Thyroid gland (tissue), 4 donors: ENCODE results near the gene GLG1.

ENCODE experiments used
- POLR2A ChIP-seq, 2 donors: fragments of 450-650 bp; IDR thresholded peaks; one replicate each; pipeline ENCODE4 v1.6.1; 2017; ENCODE audit warnings: antibody characterized with exemption in 2 of 2, mild to moderate bottlenecking in 2 of 2, moderate library complexity in 1 of 2
- TF ChIP-seq, protein P1 (sequence below), 6 experiments: fragments of 200-600 bp in 3 of 6; fragments of 450-650 bp in 3 of 6; sonication (generic) in 3 of 6; IDR thresholded peaks; one replicate each; pipeline ENCODE4 v1.5.1; 2016 to 2019; ENCODE audit warnings: antibody characterized with exemption in 6 of 6, mild to moderate bottlenecking in 2 of 6, inconsistent platforms in 1 of 6, moderate library complexity in 1 of 6

DNA sequence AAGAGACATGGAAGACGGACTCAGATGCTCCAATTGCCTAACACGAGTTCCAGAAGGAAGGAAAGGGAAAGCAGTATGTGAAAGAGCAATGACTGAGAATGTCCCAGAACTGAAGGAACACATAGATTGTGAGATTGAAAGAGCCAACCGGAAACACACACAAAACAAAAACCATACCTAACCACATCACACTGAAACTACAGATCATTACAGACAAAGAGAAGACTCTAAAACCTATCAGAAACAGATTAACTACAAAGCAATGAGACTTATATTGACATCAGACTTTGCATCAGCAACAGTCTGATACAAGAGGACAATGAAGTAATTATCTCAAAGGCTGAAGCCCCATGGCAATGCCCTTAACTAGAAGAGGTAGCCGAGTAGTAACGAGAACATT is 140.0 kb downstream of the GLG1 start:
- TF ChIP-seq, protein P1, sequence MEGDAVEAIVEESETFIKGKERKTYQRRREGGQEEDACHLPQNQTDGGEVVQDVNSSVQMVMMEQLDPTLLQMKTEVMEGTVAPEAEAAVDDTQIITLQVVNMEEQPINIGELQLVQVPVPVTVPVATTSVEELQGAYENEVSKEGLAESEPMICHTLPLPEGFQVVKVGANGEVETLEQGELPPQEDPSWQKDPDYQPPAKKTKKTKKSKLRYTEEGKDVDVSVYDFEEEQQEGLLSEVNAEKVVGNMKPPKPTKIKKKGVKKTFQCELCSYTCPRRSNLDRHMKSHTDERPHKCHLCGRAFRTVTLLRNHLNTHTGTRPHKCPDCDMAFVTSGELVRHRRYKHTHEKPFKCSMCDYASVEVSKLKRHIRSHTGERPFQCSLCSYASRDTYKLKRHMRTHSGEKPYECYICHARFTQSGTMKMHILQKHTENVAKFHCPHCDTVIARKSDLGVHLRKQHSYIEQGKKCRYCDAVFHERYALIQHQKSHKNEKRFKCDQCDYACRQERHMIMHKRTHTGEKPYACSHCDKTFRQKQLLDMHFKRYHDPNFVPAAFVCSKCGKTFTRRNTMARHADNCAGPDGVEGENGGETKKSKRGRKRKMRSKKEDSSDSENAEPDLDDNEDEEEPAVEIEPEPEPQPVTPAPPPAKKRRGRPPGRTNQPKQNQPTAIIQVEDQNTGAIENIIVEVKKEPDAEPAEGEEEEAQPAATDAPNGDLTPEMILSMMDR (IDR thresholded peaks at IDR 0.05) = no peak
- no peak for TF ChIP-seq POLR2A (IDR thresholded peaks at IDR 0.05)
